ENCODE measurements around the gene CBX5.
"Not testable (repeated sequence)": the region's sequence is repeated elsewhere in the genome, so short reads cannot be mapped to it uniquely, and the experiment has no call there.

The CBX5 gene

DNA sequence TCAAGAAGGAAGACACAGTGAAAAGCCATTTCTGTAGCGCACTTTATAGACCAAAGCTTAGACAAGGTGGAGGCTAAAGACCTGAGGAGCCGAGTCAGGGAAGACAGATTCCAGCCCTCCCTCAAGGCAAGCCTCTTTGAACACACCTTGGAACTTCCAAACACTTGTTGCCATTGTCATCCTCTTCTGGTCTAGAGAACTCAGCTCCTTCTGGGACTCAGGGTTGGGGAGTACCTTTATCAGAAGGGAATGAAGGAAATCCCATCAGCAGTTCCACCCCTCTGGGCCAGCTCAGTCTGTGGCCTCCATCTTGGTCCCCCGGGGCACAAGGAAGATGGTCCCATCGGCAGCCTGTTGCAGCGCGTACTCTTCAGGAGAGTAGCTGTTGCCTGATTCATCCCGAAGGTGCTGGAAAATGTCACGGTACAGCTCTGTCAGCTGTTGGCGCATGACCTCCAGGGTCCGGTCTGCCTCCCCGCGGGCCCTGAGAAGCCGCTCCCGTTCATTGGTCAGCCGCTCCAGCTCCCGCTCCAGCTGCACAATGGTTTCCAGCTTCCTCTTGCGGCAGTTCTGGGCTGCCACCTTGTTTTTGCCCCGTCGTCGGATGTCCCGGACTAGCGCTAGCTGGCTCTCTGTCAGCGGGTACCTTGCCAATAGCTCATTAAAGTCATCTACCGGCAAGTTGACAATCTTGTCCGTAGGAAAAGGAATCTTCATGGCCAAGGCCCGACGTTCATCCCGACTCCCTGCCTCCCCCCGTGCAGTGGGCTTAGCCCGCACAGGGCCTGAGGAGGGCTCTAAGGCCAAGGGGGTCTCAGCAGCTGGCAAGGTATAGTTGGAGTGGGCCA lies 12.4 kb upstream of the CBX5 start:
- DNase-seq (ENCODE audit: low spot score): no peak
- in situ Hi-C loops (cut with MboI; ENCODE audit: low pct_unique_long_range_greater_than_20kb, low sequenced_read_pairs, unreplicated experiment): loop anchor here (10.0 kb wide), 1 partner anchor 72 kb away; the partner anchor contains the start of gene GPR84
- TF ChIP-seq, protein P1, sequence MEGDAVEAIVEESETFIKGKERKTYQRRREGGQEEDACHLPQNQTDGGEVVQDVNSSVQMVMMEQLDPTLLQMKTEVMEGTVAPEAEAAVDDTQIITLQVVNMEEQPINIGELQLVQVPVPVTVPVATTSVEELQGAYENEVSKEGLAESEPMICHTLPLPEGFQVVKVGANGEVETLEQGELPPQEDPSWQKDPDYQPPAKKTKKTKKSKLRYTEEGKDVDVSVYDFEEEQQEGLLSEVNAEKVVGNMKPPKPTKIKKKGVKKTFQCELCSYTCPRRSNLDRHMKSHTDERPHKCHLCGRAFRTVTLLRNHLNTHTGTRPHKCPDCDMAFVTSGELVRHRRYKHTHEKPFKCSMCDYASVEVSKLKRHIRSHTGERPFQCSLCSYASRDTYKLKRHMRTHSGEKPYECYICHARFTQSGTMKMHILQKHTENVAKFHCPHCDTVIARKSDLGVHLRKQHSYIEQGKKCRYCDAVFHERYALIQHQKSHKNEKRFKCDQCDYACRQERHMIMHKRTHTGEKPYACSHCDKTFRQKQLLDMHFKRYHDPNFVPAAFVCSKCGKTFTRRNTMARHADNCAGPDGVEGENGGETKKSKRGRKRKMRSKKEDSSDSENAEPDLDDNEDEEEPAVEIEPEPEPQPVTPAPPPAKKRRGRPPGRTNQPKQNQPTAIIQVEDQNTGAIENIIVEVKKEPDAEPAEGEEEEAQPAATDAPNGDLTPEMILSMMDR (IDR thresholded peaks at IDR 0.05; ENCODE audit: extremely low read depth, insufficient read depth, missing control alignments): no peak

DNA sequence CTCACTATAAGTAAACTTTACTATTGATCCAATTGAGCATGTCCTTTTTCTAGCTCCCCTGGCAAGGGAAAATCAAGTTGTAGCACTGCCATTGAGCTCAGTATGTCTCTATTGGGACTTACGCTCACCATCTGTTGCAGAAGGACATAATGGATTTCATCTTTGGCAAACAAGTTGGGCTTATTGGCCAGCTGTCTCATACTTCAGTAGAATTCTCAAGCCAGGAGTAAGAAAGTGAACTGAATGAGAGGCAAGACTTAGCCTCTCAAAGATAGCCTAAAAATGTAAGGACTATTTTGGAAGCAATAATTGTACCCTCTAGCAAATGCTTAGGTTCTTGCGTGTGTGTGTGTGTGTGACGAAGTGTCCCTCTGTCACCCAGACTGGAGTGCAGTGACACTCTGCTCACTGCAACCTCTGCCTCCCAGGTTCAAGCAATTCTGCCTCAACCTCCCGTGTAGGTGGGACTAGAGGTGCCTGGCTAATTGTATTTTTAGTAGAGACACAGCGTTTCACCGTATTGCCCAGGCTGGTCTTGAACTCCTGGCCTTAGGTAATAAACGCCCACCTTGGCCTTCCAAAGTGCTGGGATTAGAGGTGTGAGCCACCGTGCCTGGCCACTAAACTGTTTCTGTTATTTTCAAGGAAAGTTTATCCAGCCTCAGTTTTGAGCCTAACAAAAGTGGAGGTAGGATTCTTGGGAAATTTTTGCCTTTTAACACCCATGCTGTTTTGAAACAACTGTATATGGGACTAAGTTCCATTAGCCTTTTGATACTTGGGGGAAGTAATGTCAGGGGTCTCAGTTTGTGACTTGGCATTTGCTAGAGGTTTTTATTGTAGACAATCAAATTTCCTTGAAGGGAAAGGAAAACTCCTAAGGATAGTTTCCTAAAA lies 7.6 kb upstream of the CBX5 start:
- in situ Hi-C loops (cut with MboI; ENCODE audit: low pct_unique_long_range_greater_than_20kb, low sequenced_read_pairs, unreplicated experiment): no loop called here
- TF ChIP-seq, protein P1 (IDR thresholded peaks at IDR 0.05; ENCODE audit: extremely low read depth, insufficient read depth, missing control alignments): no peak
- no peak for DNase-seq (ENCODE audit: low spot score)

DNA sequence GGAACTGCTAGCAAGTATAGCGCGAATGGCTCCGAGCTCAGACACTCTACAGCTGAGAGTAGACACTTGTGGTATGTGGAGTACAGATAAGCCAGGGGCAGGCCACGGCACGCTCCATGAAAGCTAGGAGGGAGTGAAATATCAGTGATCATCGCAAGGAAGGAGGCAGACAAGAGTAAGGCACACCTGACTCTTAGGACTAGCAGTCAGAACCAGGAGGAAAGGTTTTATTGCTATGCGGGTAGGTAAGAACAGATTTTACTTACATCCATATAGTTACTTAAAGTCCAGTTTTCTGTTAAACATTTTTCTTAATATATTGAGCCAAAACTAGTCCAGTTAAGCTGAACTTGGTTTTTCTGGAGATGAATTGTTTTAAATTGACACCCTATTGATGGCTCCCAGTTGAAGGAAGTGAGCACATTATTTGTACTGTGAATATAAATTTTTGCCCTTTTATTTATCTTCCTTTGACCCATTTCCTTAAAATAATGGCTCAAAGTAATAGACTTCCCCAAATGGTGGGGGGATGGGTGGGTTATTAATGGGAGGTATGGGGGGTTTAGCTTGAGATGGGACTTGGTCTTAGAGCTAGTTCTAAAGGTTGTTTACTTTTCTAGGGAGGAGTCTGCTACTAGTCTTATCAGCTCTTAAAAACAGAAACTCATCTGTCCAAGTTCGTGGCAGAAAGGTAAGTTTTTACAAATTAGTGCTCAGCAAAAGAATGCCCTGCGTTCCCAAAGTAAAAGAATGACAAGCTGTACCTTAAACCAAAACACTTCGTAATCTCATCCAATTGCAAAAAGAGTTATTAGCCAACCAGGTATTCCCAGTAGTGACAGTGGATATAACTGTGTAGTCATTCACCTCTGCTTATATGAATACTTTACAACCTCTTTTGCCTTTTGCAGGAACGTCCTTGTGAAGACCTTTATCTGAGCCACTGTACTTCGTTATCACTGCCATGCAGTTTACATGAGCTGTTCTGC lies 6.4 kb upstream of the CBX5 start:
- TF ChIP-seq, protein P1 (IDR thresholded peaks at IDR 0.05; ENCODE audit: extremely low read depth, insufficient read depth, missing control alignments): no peak
- in situ Hi-C loops (cut with MboI; ENCODE audit: low pct_unique_long_range_greater_than_20kb, low sequenced_read_pairs, unreplicated experiment): no loop called here

DNA sequence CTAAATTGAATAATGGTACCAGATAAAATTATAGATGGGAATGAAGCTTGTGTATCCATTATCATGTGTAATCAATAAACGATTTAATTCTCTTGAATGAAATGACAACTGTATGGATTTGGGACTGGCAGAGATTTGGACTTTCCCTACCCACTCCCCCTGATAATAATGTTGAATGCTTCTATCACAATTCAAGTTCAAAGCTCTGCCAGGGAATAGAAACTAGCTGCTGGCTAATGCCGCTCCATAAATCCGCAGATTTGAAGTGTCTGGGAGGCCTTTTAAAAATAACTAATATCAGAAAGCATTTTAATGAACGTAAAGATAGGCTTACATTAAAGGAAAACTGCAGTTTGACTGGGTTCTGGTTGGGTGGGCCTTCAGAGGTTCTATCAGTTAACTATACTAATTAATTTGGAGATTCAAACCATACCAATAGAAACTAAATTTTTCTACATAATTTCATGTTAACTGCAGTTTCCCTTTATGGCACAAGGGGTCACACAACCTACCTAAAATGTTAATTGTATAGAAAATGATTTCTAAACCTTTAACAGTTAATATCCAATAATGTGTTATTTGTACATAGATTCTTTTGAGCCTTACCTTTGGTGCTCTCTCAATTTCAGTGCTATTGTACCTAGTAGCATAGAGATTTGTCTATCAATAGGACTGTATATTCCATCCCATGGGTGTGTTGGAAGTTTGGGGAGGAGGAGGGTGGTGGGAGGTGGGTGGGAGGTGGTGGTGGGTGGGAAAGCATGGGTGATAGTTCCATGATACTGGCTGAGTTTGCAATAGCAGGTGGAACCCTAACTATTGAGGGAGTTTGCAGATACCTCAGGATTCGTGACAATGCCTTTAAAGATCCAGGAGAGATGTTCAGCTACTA lies 5.5 kb upstream of the CBX5 start:
- TF ChIP-seq, protein P1 (IDR thresholded peaks at IDR 0.05; ENCODE audit: extremely low read depth, insufficient read depth, missing control alignments): peak; percentile 4
- in situ Hi-C loops (cut with MboI; ENCODE audit: low pct_unique_long_range_greater_than_20kb, low sequenced_read_pairs, unreplicated experiment): no loop called here
- DNase-seq (ENCODE audit: low spot score): no peak

More for the DNA sequence above, 6.4 kb upstream of the CBX5 start:
- no peak for DNase-seq (ENCODE audit: low spot score)

DNA sequence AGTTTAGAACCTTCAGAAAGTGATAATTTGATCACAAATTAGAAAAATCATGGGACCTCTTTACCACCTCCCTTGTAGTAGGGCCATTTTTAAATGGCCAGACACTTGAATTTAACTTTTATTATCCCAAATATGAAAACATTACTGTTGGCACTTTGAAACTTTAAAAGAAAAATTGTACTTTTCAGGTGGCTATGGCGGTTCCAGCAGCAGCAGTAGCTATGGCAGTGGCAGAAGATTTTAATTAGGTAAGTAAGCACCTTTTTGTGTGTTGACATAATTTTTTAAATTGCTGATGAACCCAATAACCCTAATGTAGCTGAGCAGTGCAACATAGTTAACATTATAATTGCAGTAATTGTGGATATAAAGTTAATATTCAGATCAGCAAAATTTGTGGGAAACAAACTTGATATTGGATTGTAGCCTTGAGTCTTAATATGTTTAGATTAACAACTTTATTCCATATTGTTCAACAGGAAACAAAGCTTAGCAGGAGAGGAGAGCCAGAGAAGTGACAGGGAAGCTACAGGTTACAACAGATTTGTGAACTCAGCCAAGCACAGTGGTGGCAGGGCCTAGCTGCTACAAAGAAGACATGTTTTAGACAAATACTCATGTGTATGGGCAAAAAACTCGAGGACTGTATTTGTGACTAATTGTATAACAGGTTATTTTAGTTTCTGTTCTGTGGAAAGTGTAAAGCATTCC lies 4.3 kb upstream of the CBX5 start:
- DNase-seq (ENCODE audit: low spot score); in situ Hi-C loops (cut with MboI; ENCODE audit: low pct_unique_long_range_greater_than_20kb, low sequenced_read_pairs, unreplicated experiment): not testable (repeated sequence)
